ENCODE results near the gene ZXDC.

The ZXDC gene

GRCh38 chr3:126414406-126414805 lies 61.3 kb downstream of the ZXDC start:
- no peak for DNase-seq

- DNase-seq = no peak
Observed at GRCh38 chr3:126413693-126414080, 62.0 kb downstream of the ZXDC start.

- no peak for DNase-seq
Observed at GRCh38 chr3:126412841-126413692, 62.6 kb downstream of the ZXDC start.

GRCh38 chr3:126408099-126408498 lies 67.6 kb downstream of the ZXDC start:
- no peak for DNase-seq

- peak in 1 of 2 experiments; percentile 40 for DNase-seq
Observed at GRCh38 chr3:126407412-126408044, 68.2 kb downstream of the ZXDC start.

DNA sequence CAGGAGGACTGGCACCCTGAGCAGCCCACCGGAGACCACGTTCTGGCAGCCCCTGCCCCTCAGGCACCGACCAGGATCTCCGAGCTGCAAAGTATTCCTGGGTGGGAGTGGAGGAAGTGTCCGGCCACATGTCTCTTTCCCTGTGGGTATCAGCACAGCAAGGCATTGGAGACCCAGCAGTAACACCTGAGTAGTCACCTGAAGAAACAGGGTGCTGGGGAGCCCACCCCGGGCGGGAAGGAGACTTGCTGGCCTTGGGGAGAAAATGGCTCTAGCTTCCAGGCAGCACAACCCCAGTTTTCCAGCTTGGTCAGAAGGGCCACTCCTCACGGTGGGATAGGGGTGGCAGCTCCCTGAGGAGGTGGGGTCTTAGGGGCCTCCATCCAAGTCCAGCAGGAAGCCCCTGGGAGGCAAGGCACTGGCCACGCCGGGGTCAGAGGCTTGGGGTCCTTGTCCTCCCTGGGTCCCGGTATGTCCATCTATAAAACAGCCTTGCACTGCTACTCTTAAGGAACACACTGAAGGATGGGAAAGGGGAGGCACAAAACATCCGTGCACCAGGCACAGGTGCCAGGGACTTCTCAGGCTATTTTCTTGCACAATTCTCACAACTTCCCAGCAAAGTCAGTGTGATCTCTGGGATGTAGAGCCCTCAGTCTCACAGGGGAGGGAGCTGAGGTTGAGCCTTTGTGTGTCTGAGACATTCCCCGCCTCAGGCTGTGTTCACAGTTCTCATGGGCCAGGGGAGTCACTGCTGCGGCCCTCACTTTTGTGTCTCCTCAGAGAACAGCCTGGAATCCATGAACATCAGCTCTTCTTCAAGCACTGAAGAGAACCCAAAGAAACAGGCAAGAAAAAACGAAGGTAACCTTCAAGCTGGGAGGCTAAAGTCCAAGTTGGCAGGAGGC lies 69.0 kb downstream of the ZXDC start:
- DNase-seq = no peak

DNA sequence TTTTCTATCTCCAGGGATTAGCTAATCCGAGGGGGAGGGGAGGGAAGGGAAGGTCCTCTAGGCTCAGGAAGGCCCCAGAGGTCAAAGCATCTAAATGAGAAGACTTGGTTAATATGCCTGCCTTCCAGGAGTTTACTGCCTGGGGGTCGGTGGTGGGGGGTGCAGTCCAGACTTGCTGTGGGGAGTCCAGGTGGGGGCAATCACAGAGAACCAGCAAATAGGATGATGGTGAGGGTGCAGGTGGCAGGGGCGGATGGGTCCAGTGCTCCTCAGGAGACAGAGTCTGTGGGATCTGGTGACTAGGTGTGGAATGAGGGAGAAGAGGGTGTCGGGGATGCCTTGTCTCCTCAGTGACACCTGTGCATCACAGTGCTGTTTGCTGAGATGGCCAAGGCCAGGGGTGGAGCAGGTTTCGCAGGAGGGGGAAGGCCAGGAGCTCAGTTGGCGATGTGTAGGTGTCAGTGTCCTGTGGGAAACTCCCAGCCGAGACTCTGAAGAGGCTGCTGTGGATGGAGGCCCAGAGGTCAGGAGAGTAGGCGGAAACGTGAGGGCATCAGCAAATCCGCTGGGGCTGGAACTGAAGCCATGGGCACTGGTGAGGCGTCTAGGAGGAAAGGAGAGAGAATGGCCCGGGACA lies 72.9 kb downstream of the ZXDC start:
- DNase-seq = no peak

DNA sequence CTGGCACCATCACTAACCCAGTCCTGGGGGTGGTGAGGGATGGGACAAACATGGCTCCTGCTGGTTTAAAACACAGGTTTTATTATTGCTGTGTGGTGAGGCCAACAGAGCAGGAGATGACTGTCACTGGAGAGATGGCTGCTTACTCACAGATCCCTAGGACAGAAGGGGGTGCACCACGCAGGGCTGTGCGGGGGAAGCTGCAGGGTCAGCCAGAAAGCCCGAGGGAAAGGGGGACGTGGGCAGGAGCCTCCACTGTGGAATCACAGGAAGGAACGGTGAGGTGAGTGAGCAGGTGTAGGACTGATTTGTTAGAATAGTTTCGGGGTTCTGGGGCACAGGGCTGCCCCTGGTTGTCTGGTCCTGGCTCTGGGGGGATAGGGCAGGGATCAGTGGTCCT lies 73.5 kb downstream of the ZXDC start:
- DNase-seq = no peak

DNA sequence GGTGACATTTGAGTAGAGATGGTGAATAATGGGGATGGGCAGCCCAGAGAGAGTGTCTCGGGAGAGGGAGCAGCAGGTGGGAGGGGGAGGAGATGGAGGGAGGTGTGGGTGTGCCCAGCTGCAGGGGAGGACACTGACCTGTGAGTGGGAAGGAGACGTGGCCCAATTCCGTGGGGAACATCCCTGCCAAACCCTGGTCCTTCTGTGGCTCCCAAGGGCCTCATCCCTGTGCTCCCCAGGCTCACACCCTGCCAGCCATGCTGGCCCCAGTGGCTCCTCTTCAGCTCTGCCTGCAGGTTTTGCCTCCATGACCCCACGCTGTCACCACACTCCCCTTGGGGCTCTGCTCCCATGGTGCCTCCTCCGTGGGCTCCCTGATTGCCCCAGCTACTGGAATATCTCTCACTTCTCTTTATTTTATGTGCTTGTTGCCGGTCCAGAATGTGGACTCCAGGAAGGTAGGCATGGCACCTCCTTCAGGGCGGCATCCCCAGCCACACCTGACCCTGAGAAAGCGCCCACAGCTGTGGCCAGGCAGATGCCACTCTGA lies 74.0 kb downstream of the ZXDC start:
- no peak for DNase-seq

GRCh38 chr3:126399756-126400155 lies 75.9 kb downstream of the ZXDC start:
- DNase-seq = no peak

GRCh38 chr3:126399351-126399735 lies 76.3 kb downstream of the ZXDC start:
- no peak for DNase-seq

DNA sequence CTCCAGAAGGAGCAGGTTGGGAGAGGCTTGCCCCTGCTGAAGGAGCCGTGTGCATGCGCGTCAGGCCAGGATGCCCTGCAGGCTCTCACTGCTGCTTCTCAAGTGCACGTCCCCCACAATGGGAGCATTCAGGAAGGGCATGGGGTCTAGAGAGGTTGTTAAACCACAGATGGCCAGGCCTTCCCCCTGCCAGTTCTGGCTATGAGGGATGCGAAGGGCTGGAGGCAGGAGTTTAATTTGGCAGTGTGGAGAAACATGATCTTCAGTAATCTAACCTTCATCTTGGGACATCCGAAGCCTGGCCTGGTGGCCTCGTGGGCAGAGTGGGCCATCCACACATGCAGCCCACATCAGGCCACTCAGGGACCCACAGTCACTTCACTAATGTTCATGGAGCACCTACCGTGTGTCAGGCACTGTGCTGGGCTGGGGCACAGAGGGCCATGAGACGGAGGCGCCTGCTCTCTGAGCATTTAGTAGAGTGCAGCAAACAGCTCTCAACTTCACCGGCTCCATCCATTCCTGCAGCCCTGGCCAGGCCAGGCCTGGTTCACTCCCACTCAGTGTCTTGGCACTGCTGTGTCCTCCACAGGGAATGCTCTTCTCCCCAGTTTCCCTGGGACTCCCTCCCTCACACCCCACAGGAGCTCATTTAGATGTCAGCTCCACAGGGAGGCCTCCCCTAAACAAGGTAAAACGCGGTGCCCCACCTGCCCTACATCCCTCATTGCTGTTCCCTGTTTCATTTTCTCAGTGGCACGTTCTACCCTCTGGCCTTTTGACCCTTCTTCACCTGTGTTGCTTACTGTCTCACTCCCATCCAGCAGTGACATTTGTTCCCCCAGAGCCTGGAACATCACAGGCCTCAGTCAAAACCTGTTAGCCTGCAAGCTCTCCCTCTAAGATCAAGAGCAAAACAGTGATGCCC lies 77.0 kb downstream of the ZXDC start:
- no peak for DNase-seq

GRCh38 chr3:126397610-126398422 lies 77.9 kb downstream of the ZXDC start:
- DNase-seq = no peak

- no peak for DNase-seq
Observed at GRCh38 chr3:126396536-126396935, 79.2 kb downstream of the ZXDC start.

GRCh38 chr3:126395846-126396513 lies 79.7 kb downstream of the ZXDC start:
- no peak for DNase-seq

DNA sequence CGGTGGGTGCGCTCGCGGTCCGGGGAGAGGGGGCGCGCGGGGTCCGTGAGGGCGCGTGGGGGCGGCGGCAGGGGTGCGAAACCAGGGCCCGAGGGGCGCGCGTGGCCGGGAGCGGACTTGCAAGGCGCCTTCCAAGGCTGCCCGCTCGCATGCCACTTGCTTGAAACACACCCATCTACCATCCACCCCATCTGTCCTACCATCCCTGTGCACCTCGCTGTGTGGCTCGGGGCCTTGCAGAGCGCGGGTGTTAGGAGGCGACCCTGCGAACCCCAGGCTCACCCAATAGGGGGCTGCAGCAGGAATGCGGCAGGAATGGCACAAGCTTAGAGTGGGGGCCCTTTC lies 80.7 kb downstream of the ZXDC start:
- peak; percentile 56 to 75 for DNase-seq

DNA sequence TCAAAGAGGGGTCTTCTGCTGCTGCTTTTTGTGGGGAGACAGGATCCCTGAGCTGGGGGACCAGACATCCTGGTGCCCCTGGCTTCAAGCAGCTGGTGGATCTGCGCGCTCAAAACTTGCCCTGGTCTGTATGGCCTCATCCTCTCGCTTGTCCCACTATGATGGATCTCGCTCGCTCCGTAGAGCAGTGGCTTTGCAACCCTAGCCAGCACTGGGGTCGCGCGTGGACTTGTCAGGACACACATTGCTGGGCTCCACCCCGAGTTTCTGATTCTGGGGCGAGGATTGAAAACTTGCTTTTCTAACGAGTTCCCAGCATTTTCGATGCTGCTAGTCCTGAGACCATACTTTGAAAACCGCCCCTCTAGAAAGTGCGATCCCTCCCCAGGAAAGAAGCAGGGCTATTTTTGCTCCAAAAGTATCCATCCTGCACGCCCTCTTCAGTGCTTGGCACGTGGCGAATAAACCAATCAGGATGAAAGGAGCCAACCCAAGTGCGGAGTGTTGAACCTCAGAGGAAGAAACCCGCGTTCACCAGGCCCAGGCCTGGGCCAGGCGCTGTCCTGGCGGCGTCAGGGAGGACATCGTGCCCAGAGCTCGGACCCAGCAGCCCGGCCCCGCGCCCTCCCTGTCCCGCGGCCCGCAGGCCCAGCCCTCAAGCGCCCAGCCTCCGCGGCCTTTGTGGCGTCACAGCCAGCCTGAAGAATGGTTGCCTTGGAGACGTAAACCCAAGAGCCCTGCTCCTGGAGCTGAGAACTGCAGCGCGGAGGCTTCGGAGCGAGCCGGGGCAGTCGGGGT lies 81.3 kb downstream of the ZXDC start, which contains the start of gene CFAP100:
TSS of gene CFAP100 (plus strand) at position 731 of the 798 bp plus-strand sequence. CDS start 1,092 bp downstream, outside the sequence.
- peak; percentile 68 to 75 for DNase-seq

- no peak for DNase-seq
Observed at GRCh38 chr3:126393563-126393962, 82.1 kb downstream of the ZXDC start.

GRCh38 chr3:126392246-126392645 lies 83.4 kb downstream of the ZXDC start:
- no peak for DNase-seq

Measured in NCI-H524 (cell line).